HCT116 (cell line): ENCODE measurements around the gene FSD1L. TPM values are rescaled to one million over a fixed set of nuclear protein-coding genes. Genes with fewer than 3 reads are reported as not detected.

ENCODE experiments used
- ATAC-seq: fragments of 200-7000 bp; cut with Tn5 transposase; 2 replicates; pipeline ENCODE4 v1.9.1; 2020; ENCODE audit warnings: mild to moderate bottlenecking, moderate library complexity
- BruUV-seq: library from RNA; stranded (reverse); fragments of 400-500 nt; replicated peaks from 2 replicates; lab custom pipeline; 2021; lab: Mats Ljungman, UMichigan
- CTCF ChIA-PET: fragments of 300-600 bp; sonication (Branson Sonifier 250); formaldehyde crosslinking; loops from one replicate; lab custom pipeline; 2021; ENCODE audit warnings: antibody characterized with exemption; lab: Charles Lee
- POLR2A ChIA-PET: fragments of 300-600, 350-600 bp; sonication (Branson Sonifier 250); formaldehyde crosslinking; loops from one replicate; lab custom pipeline; 2021; ENCODE audit warnings: antibody characterized with exemption; lab: Charles Lee
- RAD21 ChIA-PET, 2 experiments: fragments of 300-600 bp; sonication (Branson Sonifier 250); formaldehyde crosslinking; loops; one replicate each; lab custom pipeline; 2023; ENCODE audit warnings: low total read pairs in 2 of 2; ENCODE audit not compliant: uncharacterized antibody in 2 of 2, unreplicated experiment in 2 of 2, low non-redundant PET in 1 of 2; lab: Charles Lee
- DNase-seq: peaks from one replicate; pipeline ENCODE4 v3.0.0-alpha.2; 2010; ENCODE audit warnings: low read depth, low spot score
- H2AFZ ChIP-seq: fragments of 200-600 bp; shearing (Covaris generic), sonication (generic); 2 replicates; pipeline ENCODE4 v1.6.1; 2017; ENCODE audit warnings: low read depth, mixed run types, mixed read lengths, antibody characterized with exemption, low read length; ENCODE audit not compliant: poor library complexity, severe bottlenecking
- H3K27ac ChIP-seq: 2 replicates; pipeline ENCODE4 v1.5.1; 2012; ENCODE audit warnings: low read depth, low read length
- H3K27me3 ChIP-seq: fragments of 200-600 bp; sonication (generic); 2 replicates; pipeline ENCODE4 v1.6.1; 2016; ENCODE audit warnings: mixed run types, low read length, mixed read lengths; ENCODE audit not compliant: insufficient read depth
- H3K36me3 ChIP-seq, 2 experiments: fragments of 200-500 bp in 1 of 2; fragments of 200-600 bp in 1 of 2; sonication (Bioruptor generic) in 1 of 2; sonication (generic) in 1 of 2; 2 replicates each; pipeline versions ENCODE4 v1.5.1 to v1.6.1; 2014 to 2016; ENCODE audit warnings: low read length in 2 of 2, inconsistent platforms in 1 of 2, mixed read lengths in 1 of 2, mixed run types in 1 of 2; ENCODE audit not compliant: insufficient read depth in 2 of 2, control insufficient read depth in 1 of 2
- H3K4me1 ChIP-seq, 2 experiments: fragments of 200-600 bp in 1 of 2; sonication (generic) in 1 of 2; 2 replicates each; pipeline versions ENCODE4 v1.5.1 to v1.6.1; 2012 to 2017; ENCODE audit warnings: low read length in 2 of 2, inconsistent platforms in 1 of 2, mild to moderate bottlenecking in 1 of 2, mixed read lengths in 1 of 2, mixed run types in 1 of 2, moderate library complexity in 1 of 2; ENCODE audit not compliant: insufficient read depth in 2 of 2, control insufficient read depth in 1 of 2
- H3K4me2 ChIP-seq: fragments of 200-600 bp; sonication (generic); 2 replicates; pipeline ENCODE4 v1.6.1; 2017; ENCODE audit warnings: mixed run types, low read length, mixed read lengths
- H3K4me3 ChIP-seq, 2 experiments: fragments of 200-600 bp in 1 of 2; sonication (generic) in 1 of 2; replicated peaks in 1 of 2; 2 replicates each; pipeline ENCODE4 v1.5.1; 2011 to 2016; ENCODE audit warnings: low read length in 2 of 2, control low read depth in 1 of 2, low read depth in 1 of 2, mild to moderate bottlenecking in 1 of 2, mixed read lengths in 1 of 2, mixed run types in 1 of 2
- H3K79me2 ChIP-seq: fragments of 200-600 bp; sonication (generic); 2 replicates; pipeline ENCODE4 v1.6.1; 2017; ENCODE audit warnings: mild to moderate bottlenecking, mixed run types, low read length, moderate library complexity, mixed read lengths; ENCODE audit not compliant: insufficient read depth
- H3K9ac ChIP-seq: fragments of 200-600 bp; sonication (generic); 2 replicates; pipeline ENCODE4 v1.6.1; 2016; ENCODE audit warnings: low read length, mixed read lengths
- H3K9me2 ChIP-seq: fragments of 200-600 bp; sonication (generic), shearing (Covaris generic); 2 replicates; pipeline ENCODE4 v1.6.1; 2017; ENCODE audit warnings: mixed run types, mild to moderate bottlenecking, moderate library complexity; ENCODE audit not compliant: insufficient read depth
- H3K9me3 ChIP-seq, 2 experiments: fragments of 200-500 bp in 1 of 2; fragments of 200-600 bp in 1 of 2; sonication (Bioruptor generic) in 1 of 2; sonication (generic) in 1 of 2; 2 replicates each; pipeline ENCODE4 v1.6.1; 2014 to 2017; ENCODE audit warnings: low read length in 2 of 2, mixed read lengths in 2 of 2, inconsistent platforms in 1 of 2, low read depth in 1 of 2, mild to moderate bottlenecking in 1 of 2, mixed run types in 1 of 2, moderate library complexity in 1 of 2; ENCODE audit not compliant: control insufficient read depth in 1 of 2, insufficient read depth in 1 of 2
- H4K20me1 ChIP-seq: fragments of 200-600 bp; sonication (generic), shearing (Covaris generic); 2 replicates; pipeline ENCODE4 v1.6.1; 2017; ENCODE audit warnings: mixed run types, mild to moderate bottlenecking, moderate library complexity; ENCODE audit not compliant: insufficient read depth
- ATF3 ChIP-seq: IDR thresholded peaks from 2 replicates; pipeline ENCODE4 v1.6.1; 2012
- CTCF ChIP-seq, 3 experiments: fragments of 200-600 bp in 1 of 3; sonication (generic) in 1 of 3; IDR thresholded peaks in 2 of 3; conservative IDR thresholded peaks in 1 of 3; 2 replicates each; pipeline ENCODE4 v1.5.1; 2012 to 2017; ENCODE audit warnings: low read depth in 2 of 3, low read length in 2 of 3, antibody characterized with exemption in 1 of 3, borderline replicate concordance in 1 of 3, control low read depth in 1 of 3, mild to moderate bottlenecking in 1 of 3, mixed read lengths in 1 of 3, mixed run types in 1 of 3, moderate library complexity in 1 of 3; ENCODE audit not compliant: insufficient read depth in 1 of 3
- EZH2 ChIP-seq: fragments of 200-600 bp; sonication (generic); IDR thresholded peaks from 2 replicates; pipeline ENCODE4 v1.6.1; 2017; ENCODE audit warnings: antibody characterized with exemption, mixed run types
- POLR2A ChIP-seq: IDR thresholded peaks from 2 replicates; pipeline ENCODE4 v1.7.0; 2011; ENCODE audit warnings: borderline replicate concordance; ENCODE audit not compliant: insufficient read depth, insufficient read length; ENCODE audit errors: extremely low read depth
- SIN3A ChIP-seq: IDR thresholded peaks from 2 replicates; pipeline ENCODE4 v1.6.1; 2012; ENCODE audit warnings: low read depth
- SRF ChIP-seq: IDR thresholded peaks from 2 replicates; pipeline ENCODE4 v1.6.1; 2012; ENCODE audit warnings: low read depth
- TCF7L2 ChIP-seq: IDR thresholded peaks from 2 replicates; pipeline ENCODE4 v1.7.0; 2011; ENCODE audit warnings: borderline replicate concordance, inconsistent platforms; ENCODE audit not compliant: insufficient read depth, insufficient read length; ENCODE audit errors: extremely low read depth
- intact Hi-C: fragments of 100-400 bp; cut with micrococcal nuclease; formaldehyde crosslinking; loops from 2 replicates; pipeline ENCODE4 v1.10.0; 2022
- total RNA-seq: library from RNA; stranded (reverse); gene quantifications from one replicate; pipeline ENCODE4 v1.2.1, GENCODE V29; 2021; ENCODE audit not compliant: unreplicated experiment

Gene FSD1L
- total RNA-seq, 1 experiment from 2014 or later, result 5.5 TPM

DNA sequence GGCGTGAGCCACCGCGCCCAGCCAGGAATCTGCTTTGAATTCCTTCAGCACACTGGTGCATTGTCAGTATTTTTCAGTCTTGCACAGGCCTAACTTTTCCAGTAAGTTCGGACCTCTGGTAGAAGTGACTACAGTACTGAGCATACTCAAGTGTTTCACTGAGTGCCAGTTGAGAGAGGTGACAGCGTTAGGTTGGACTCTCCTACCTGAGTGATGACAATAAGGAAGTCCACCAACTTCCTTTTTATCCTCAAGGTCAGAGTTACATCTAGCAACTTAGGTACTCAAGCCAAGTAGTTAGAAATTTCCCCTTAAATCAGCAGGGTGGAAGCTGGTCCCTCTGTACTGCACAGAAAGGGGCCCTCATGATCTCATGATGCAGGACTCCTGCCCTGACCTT is 26.0 kb upstream of the FSD1L start:
- RAD21 ChIA-PET, result interaction anchor here in 1 of 2 experiments (0.7 kb wide), 1 partner anchor 618 kb away, joined by 5 read pairs; no protein-coding TSS in a partner anchor
- TF ChIP-seq POLR2A (no peak), ATF3 (no peak), CTCF (IDR thresholded peaks at IDR 0.05 in 2 of 3, conservative IDR thresholded peaks at IDR 0.05 in 1 of 3; ENCODE audit: borderline replicate concordance in 1 of 3, insufficient read depth in 1 of 3, low read depth in 2 of 3, low read length in 2 of 3) (no peak), TCF7L2 (no peak), EZH2 (no peak), SIN3A (no peak), SRF (no peak)
- Histone ChIP-seq H3K4me2 (no peak overlapping the region), H3K79me2 (no peaks in the 10 kb centered on the region), H3K4me1 (no peaks in the 10 kb centered on the region), H3K4me3 (no peak overlapping the region), H3K9me2 (no peaks in the 10 kb centered on the region), H3K9ac (no peak overlapping the region), H2AFZ (no peak overlapping the region), H3K27me3 (no peaks in the 10 kb centered on the region), H3K27ac (no peak overlapping the region), H3K9me3 (no peaks in the 10 kb centered on the region), H4K20me1 (no peaks in the 10 kb centered on the region), H3K36me3 (no peaks in the 10 kb centered on the region)
- CTCF ChIA-PET, result no interaction called here
- intact Hi-C loops, result no loop called here
- no TSS peak for BruUV-seq
- ATAC-seq (no peak), DNase-seq (no peak)
- POLR2A ChIA-PET, result no interaction called here
